ENCODE data around the gene WNK3. TPM values are rescaled to one million over a fixed set of nuclear protein-coding genes. Genes with fewer than 3 reads are reported as not detected.

WNK3 gene
- total and polyA plus RNA-seq, 4 donors = 1.7 to 11.9 (median 7.5) TPM

- H3K36me3 ChIP-seq (ENCODE audit: control insufficient read depth in 4 of 4, insufficient read depth in 3 of 4, low read depth in 1 of 4, low read length in 3 of 4) = peaks cover 0 to 2% (median 0%) of the 10 kb centered on the region in 4 donors
- no peaks in the 10 kb centered on the region for H3K9me3 ChIP-seq (ENCODE audit: control insufficient read depth in 4 of 4, low read length in 3 of 4)
- no peak overlapping the region for H3K9ac ChIP-seq (ENCODE audit: low read depth in 1 of 2, low read length in 2 of 2)
- no peak overlapping the region for H3K27ac ChIP-seq (ENCODE audit: low read depth in 1 of 2, low read length in 2 of 2)
- no peak overlapping the region for H3K4me3 ChIP-seq (ENCODE audit: low read depth in 1 of 3, low read length in 3 of 3)
- TF ChIP-seq HNF4A (conservative IDR thresholded peaks at IDR 0.05) (no peak), FOXA1 (IDR thresholded peaks at IDR 0.05) (no peak), ATF3 (IDR thresholded peaks at IDR 0.05) (no peak), CTCF (IDR thresholded peaks at IDR 0.05; ENCODE audit: low read depth, low read length, missing input control) (no peak), RXRA (IDR thresholded peaks at IDR 0.05) (no peak), EGR1 (IDR thresholded peaks at IDR 0.05; ENCODE audit: low read depth in 2 of 2) (no peak), GABPA (IDR thresholded peaks at IDR 0.05 in 1 of 2, conservative IDR thresholded peaks at IDR 0.05 in 1 of 2) (no peak), JUND (IDR thresholded peaks at IDR 0.05) (no peak), YY1 (IDR thresholded peaks at IDR 0.05) (no peak), ZBTB33 (IDR thresholded peaks at IDR 0.05) (no peak), RAD21 (IDR thresholded peaks at IDR 0.05) (no peak), FOXA2 (IDR thresholded peaks at IDR 0.05) (no peak), HNF4G (IDR thresholded peaks at IDR 0.05) (no peak), TAF1 (conservative IDR thresholded peaks at IDR 0.05) (no peak), NR2F2 (IDR thresholded peaks at IDR 0.05) (no peak)
- TF ChIP-seq, protein P1, sequence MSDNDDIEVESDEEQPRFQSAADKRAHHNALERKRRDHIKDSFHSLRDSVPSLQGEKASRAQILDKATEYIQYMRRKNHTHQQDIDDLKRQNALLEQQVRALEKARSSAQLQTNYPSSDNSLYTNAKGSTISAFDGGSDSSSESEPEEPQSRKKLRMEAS (IDR thresholded peaks at IDR 0.05) = no peak
- TF ChIP-seq, protein P2, sequence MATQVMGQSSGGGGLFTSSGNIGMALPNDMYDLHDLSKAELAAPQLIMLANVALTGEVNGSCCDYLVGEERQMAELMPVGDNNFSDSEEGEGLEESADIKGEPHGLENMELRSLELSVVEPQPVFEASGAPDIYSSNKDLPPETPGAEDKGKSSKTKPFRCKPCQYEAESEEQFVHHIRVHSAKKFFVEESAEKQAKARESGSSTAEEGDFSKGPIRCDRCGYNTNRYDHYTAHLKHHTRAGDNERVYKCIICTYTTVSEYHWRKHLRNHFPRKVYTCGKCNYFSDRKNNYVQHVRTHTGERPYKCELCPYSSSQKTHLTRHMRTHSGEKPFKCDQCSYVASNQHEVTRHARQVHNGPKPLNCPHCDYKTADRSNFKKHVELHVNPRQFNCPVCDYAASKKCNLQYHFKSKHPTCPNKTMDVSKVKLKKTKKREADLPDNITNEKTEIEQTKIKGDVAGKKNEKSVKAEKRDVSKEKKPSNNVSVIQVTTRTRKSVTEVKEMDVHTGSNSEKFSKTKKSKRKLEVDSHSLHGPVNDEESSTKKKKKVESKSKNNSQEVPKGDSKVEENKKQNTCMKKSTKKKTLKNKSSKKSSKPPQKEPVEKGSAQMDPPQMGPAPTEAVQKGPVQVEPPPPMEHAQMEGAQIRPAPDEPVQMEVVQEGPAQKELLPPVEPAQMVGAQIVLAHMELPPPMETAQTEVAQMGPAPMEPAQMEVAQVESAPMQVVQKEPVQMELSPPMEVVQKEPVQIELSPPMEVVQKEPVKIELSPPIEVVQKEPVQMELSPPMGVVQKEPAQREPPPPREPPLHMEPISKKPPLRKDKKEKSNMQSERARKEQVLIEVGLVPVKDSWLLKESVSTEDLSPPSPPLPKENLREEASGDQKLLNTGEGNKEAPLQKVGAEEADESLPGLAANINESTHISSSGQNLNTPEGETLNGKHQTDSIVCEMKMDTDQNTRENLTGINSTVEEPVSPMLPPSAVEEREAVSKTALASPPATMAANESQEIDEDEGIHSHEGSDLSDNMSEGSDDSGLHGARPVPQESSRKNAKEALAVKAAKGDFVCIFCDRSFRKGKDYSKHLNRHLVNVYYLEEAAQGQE (IDR thresholded peaks at IDR 0.05) = no peak
- H3K4me1 ChIP-seq (ENCODE audit: control insufficient read depth in 4 of 4, insufficient read depth in 4 of 4, low read length in 3 of 4) = no peaks in the 10 kb centered on the region
- H3K27me3 ChIP-seq (ENCODE audit: control insufficient read depth in 4 of 4, insufficient read depth in 4 of 4, low read length in 3 of 4) = no peaks in the 10 kb centered on the region
- no peak for DNase-seq (ENCODE audit: low spot score)
- 89% methylated on average over 6 of the region's 6 CpGs for WGBS
These were observed 159.6 kb downstream of the WNK3 start for GRCh38 chrX:54198262-54198661.
